Measurements from ENCODE around the gene APLNR. TPM values are rescaled to one million over a fixed set of nuclear protein-coding genes. Genes with fewer than 3 reads are reported as not detected.

Gene APLNR
- polyA plus RNA-seq, 1 donor (not counting 4 experiments of a cell fraction or from before 2014, with no cell fraction given), result not detected

DNA sequence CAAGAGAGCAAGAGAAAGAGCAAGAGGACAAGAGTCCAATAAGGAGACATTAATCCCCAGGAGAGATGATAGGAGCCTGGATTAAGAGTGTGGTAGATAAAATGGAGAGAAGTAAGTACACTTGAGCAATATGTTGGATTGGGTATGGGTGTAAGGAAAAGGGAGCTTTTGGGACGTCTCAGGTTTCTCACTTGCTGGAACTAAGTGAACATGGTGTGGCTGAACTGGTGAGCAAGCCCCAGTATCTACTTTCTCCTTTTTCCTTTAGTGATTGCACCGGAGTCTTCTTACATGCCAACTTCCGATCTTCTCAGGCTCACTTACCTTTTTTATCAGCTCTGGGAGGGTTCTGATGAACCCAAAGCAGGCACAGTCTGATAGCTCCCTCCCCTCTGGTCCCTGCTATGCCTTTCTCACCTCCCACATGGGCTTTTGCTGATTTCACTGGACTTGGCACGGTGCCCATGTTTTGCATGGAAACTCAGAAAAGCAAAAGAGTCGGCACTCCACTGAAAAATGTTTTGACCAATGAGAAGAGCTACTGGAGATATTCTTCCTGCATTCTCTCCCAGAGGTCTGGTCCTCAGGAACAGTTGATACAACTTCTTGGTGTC is 14.5 kb upstream of the APLNR start:
- no peaks in the 10 kb centered on the region for H3K9me1 ChIP-seq (ENCODE audit: control insufficient read depth, extremely low read depth, insufficient read depth, low read length)
- dilution Hi-C loops (cut with MboI; ENCODE audit: extremely low pct_ligation_motif_present, low sequenced_read_pairs), result no loop called here
- FAIRE-seq, result no peak

DNA sequence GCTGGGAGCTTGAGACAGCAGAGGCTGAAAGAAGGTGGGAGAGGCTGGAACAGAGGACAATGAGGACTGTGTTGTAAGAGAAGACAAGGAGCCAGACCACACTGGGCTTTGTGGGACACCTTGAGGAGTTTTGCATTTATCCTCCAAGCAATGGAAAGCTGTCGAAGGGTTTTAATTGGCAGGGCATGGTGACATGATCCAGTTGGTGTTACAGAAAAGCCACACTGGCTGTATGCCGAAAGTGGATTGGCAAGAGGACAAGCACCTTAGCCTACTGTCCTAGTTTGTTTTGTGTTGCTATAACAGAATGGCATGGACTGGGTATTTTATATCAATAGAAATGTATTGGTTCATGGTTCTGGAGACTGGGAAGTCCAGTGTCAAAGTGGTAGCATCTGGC is 14.0 kb upstream of the APLNR start:
- H3K27me3 ChIP-seq (ENCODE audit: control insufficient read depth, extremely low read depth, insufficient read depth, low read length), result no peaks in the 10 kb centered on the region
- dilution Hi-C loops (cut with MboI; ENCODE audit: extremely low pct_ligation_motif_present, low sequenced_read_pairs), result no loop called here
- FAIRE-seq (no peak), DNase-seq (ENCODE audit: low read depth, low spot score) (no peak)
- no peaks in the 10 kb centered on the region for H3K9me1 ChIP-seq (ENCODE audit: control insufficient read depth, extremely low read depth, insufficient read depth, low read length)
- no peak overlapping the region for H3K27ac ChIP-seq (ENCODE audit: control insufficient read depth, insufficient read depth, low read length)
- no peak overlapping the region for H2AFZ ChIP-seq (ENCODE audit: control insufficient read depth, low read length)
- no peaks in the 10 kb centered on the region for H3K9me3 ChIP-seq (ENCODE audit: control insufficient read depth, low read depth, low read length)
- TF ChIP-seq CTCF (optimal IDR thresholded peaks at IDR 0.05 in 1 of 3, IDR thresholded peaks at IDR 0.05 in 1 of 3, conservative IDR thresholded peaks at IDR 0.05 in 1 of 3; ENCODE audit: extremely low read depth in 1 of 3, insufficient read depth in 2 of 3, low read length in 3 of 3) (no peak), EZH2 (IDR thresholded peaks at IDR 0.05; ENCODE audit: low read length) (no peak)
- H4K20me1 ChIP-seq (ENCODE audit: control insufficient read depth, extremely low read depth, insufficient read depth, low read length), result no peaks in the 10 kb centered on the region
- no peak overlapping the region for H3K4me2 ChIP-seq (ENCODE audit: control insufficient read depth, extremely low read depth, insufficient read depth, low read depth, low read length)
- H3K4me3 ChIP-seq (ENCODE audit: control insufficient read depth in 2 of 3, extremely low read depth in 1 of 3, insufficient read depth in 2 of 3, low read depth in 1 of 3, low read length in 3 of 3), result no peak overlapping the region
- no peaks in the 10 kb centered on the region for H3K36me3 ChIP-seq (ENCODE audit: control insufficient read depth in 2 of 2, extremely low read depth in 1 of 2, insufficient read depth in 2 of 2, low read length in 2 of 2)
- H3K4me1 ChIP-seq (ENCODE audit: control insufficient read depth, extremely low read depth, insufficient read depth, low read length), result peaks cover 16% of the 10 kb centered on the region
- H3K79me2 ChIP-seq (ENCODE audit: control insufficient read depth, insufficient read depth, low read length), result no peaks in the 10 kb centered on the region
- no peak overlapping the region for H3K9ac ChIP-seq (ENCODE audit: control insufficient read depth, extremely low read depth, insufficient read depth, low read length)

More for the DNA sequence above, 14.5 kb upstream of the APLNR start:
- no peaks in the 10 kb centered on the region for H3K27me3 ChIP-seq (ENCODE audit: control insufficient read depth, extremely low read depth, insufficient read depth, low read length)
- DNase-seq (ENCODE audit: low read depth, low spot score), result no peak
- no peak overlapping the region for H3K4me3 ChIP-seq (ENCODE audit: control insufficient read depth in 2 of 3, extremely low read depth in 1 of 3, insufficient read depth in 2 of 3, low read depth in 1 of 3, low read length in 3 of 3)
- no peak overlapping the region for H3K9ac ChIP-seq (ENCODE audit: control insufficient read depth, extremely low read depth, insufficient read depth, low read length)
- H3K4me1 ChIP-seq (ENCODE audit: control insufficient read depth, extremely low read depth, insufficient read depth, low read length), result peaks cover 16% of the 10 kb centered on the region
- no peaks in the 10 kb centered on the region for H4K20me1 ChIP-seq (ENCODE audit: control insufficient read depth, extremely low read depth, insufficient read depth, low read length)
- TF ChIP-seq CTCF (optimal IDR thresholded peaks at IDR 0.05 in 1 of 3, IDR thresholded peaks at IDR 0.05 in 1 of 3, conservative IDR thresholded peaks at IDR 0.05 in 1 of 3; ENCODE audit: extremely low read depth in 1 of 3, insufficient read depth in 2 of 3, low read length in 3 of 3) (no peak), EZH2 (IDR thresholded peaks at IDR 0.05; ENCODE audit: low read length) (no peak)
- no peak overlapping the region for H2AFZ ChIP-seq (ENCODE audit: control insufficient read depth, low read length)
- H3K9me3 ChIP-seq (ENCODE audit: control insufficient read depth, low read depth, low read length), result no peaks in the 10 kb centered on the region
- no peak overlapping the region for H3K27ac ChIP-seq (ENCODE audit: control insufficient read depth, insufficient read depth, low read length)
- H3K79me2 ChIP-seq (ENCODE audit: control insufficient read depth, insufficient read depth, low read length), result no peaks in the 10 kb centered on the region
- H3K36me3 ChIP-seq (ENCODE audit: control insufficient read depth in 2 of 2, extremely low read depth in 1 of 2, insufficient read depth in 2 of 2, low read length in 2 of 2), result no peaks in the 10 kb centered on the region
- H3K4me2 ChIP-seq (ENCODE audit: control insufficient read depth, extremely low read depth, insufficient read depth, low read depth, low read length), result no peak overlapping the region
